Peyer's patch (tissue), 4 donors: ENCODE results near the gene TTC31. TPM values are rescaled to one million over a fixed set of nuclear protein-coding genes. Genes with fewer than 3 reads are reported as not detected.

Experiments used
- DNase-seq, 3 donors: peaks; one replicate each; pipeline ENCODE4 v3.0.0-alpha.2; 2017 to 2019
- H3K27ac ChIP-seq, 4 donors: fragments of 200-600 bp; sonication (generic); one replicate each; pipeline ENCODE4 v1.5.1; 2016 to 2019
- H3K27me3 ChIP-seq, 2 donors: fragments of 200-600 bp; sonication (generic); one replicate each; pipeline ENCODE4 v1.5.1; 2019
- H3K36me3 ChIP-seq, 3 donors: fragments of 200-600 bp; sonication (generic); one replicate each; pipeline ENCODE4 v1.5.1; 2016 to 2019
- H3K4me1 ChIP-seq, 4 donors: fragments of 200-600 bp; sonication (generic); one replicate each; pipeline ENCODE4 v1.5.1; 2016 to 2019
- H3K4me3 ChIP-seq, 4 donors: fragments of 200-600 bp; sonication (generic); 1 replicate in 3 of 4; 2 replicates in 1 of 4; pipeline ENCODE4 v1.5.1; 2016 to 2019; ENCODE audit warnings: mild to moderate bottlenecking in 1 of 4
- H3K9me3 ChIP-seq, 4 donors: fragments of 200-600 bp; sonication (generic); one replicate each; pipeline ENCODE4 v1.5.1; 2016 to 2019; ENCODE audit warnings: mild to moderate bottlenecking in 1 of 4
- POLR2A ChIP-seq, 2 donors: fragments of 450-650 bp; IDR thresholded peaks; one replicate each; pipeline ENCODE4 v1.5.1; 2017; ENCODE audit warnings: antibody characterized with exemption in 2 of 2, mild to moderate bottlenecking in 2 of 2, moderate library complexity in 2 of 2
- total RNA-seq, 4 donors: library from RNA; depleted of rRNA; stranded (reverse); fragments of >200 nt; gene quantifications; one replicate each; pipeline ENCODE4 v1.1.0, GENCODE V29; 2016
- TF ChIP-seq, protein P1 (sequence below), 6 experiments: fragments of 450-650 bp in 4 of 6; fragments of 200-600 bp in 2 of 6; sonication (generic) in 1 of 6; IDR thresholded peaks; one replicate each; pipeline ENCODE4 v1.5.1; 2017 to 2019; ENCODE audit warnings: antibody characterized with exemption in 6 of 6, mild to moderate bottlenecking in 3 of 6, moderate library complexity in 1 of 6

TTC31 gene
- total RNA-seq, 4 donors from 2014 or later = 42.9 to 79.5 (median 65.2) TPM

DNA sequence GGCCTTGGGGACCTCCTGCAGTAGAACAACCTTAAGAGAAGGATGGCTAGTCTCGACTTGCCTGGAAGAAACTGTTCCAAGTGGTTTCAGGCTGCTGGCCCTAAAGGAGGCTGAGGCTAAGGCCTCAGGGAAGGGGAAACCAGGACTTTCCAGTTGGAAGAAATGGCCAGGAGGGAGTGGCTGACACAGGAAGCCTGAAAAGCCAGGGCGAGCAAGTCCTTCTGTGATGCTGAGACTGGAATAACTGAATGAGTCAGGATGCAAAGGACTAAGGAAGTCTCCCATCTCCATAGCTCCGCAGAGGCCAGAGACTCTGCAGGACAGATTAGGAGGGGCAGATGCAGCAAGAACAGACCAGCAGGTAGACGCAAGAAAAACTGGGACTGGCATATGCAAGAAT, 54.3 kb downstream of the TTC31 start:
- Histone ChIP-seq H3K27ac (no peak overlapping the region), H3K9me3 (no peaks in the 10 kb centered on the region), H3K36me3 (peaks cover 0 to 11% (median 0%) of the 10 kb centered on the region in 3 donors), H3K4me3 (no peak overlapping the region), H3K27me3 (no peaks in the 10 kb centered on the region), H3K4me1 (peaks cover 0 to 5% (median 2%) of the 10 kb centered on the region in 4 donors)
- no peak for DNase-seq
- TF ChIP-seq, protein P1, sequence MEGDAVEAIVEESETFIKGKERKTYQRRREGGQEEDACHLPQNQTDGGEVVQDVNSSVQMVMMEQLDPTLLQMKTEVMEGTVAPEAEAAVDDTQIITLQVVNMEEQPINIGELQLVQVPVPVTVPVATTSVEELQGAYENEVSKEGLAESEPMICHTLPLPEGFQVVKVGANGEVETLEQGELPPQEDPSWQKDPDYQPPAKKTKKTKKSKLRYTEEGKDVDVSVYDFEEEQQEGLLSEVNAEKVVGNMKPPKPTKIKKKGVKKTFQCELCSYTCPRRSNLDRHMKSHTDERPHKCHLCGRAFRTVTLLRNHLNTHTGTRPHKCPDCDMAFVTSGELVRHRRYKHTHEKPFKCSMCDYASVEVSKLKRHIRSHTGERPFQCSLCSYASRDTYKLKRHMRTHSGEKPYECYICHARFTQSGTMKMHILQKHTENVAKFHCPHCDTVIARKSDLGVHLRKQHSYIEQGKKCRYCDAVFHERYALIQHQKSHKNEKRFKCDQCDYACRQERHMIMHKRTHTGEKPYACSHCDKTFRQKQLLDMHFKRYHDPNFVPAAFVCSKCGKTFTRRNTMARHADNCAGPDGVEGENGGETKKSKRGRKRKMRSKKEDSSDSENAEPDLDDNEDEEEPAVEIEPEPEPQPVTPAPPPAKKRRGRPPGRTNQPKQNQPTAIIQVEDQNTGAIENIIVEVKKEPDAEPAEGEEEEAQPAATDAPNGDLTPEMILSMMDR (IDR thresholded peaks at IDR 0.05) = no peak
- TF ChIP-seq POLR2A (IDR thresholded peaks at IDR 0.05) = no peak

DNA sequence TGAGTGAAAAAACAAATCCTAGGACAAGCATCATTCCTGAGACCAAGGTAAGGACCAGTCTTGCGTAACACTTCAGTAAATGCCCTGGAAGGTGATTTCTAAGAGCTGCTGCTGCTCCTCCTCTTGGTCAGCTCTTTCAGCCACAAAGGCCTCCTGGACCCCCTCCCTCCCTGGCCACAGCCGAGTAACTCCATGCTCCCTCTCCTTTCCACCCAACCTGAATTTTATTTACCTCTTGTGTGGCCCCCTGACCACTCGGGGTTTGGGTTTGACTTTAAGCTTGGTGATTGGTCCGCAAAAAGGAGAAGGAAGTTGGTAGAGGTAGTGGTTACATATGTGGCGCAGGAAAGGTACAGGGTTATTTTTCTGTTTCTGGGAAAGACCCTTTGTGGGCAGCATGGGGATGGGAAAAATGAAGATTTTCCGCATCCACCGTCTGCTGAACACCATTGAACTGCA, 56.0 kb downstream of the TTC31 start:
- H3K4me1 ChIP-seq = peaks cover 0 to 5% (median 2%) of the 10 kb centered on the region in 4 donors
- H3K27me3 ChIP-seq = no peaks in the 10 kb centered on the region
- TF ChIP-seq, protein P1 (IDR thresholded peaks at IDR 0.05) = no peak
- TF ChIP-seq POLR2A (IDR thresholded peaks at IDR 0.05) = no peak
- H3K36me3 ChIP-seq = no peaks in the 10 kb centered on the region
- peak in 1 of 3 donors; percentile 48 for DNase-seq
- peak overlapping the region in 2 of 4 donors; percentile 1 to 26 for H3K4me3 ChIP-seq
- H3K9me3 ChIP-seq = no peaks in the 10 kb centered on the region
- peak overlapping the region in 1 of 4 donors; percentile 65 for H3K27ac ChIP-seq

DNA sequence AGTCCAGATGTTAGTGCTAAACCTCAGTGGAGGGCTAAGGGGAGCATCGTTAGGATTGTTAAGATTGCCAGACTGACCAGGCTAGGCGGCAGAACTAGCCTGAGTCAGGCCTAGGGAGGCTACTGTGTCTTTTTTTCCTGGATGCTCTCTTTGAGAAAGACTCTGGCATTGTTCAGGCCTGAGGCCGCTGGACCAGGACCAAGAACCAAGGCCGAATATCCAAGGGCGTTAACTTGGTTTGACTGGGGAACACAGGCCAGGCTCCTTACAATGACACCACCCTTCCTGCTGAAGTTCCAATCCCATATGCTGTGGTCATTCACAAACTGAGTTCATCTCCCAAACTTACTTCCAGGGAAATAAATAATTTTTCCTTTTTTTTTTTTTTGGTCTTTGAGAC, 57.4 kb downstream of the TTC31 start:
- no peak overlapping the region for H3K4me3 ChIP-seq
- TF ChIP-seq POLR2A (IDR thresholded peaks at IDR 0.05) = no peak
- TF ChIP-seq, protein P1 (IDR thresholded peaks at IDR 0.05) = no peak
- H3K36me3 ChIP-seq = no peaks in the 10 kb centered on the region
- H3K4me1 ChIP-seq = peaks cover 0 to 5% (median 2%) of the 10 kb centered on the region in 4 donors
- no peak overlapping the region for H3K27ac ChIP-seq
- no peaks in the 10 kb centered on the region for H3K9me3 ChIP-seq
- no peak for DNase-seq
- no peaks in the 10 kb centered on the region for H3K27me3 ChIP-seq

DNA sequence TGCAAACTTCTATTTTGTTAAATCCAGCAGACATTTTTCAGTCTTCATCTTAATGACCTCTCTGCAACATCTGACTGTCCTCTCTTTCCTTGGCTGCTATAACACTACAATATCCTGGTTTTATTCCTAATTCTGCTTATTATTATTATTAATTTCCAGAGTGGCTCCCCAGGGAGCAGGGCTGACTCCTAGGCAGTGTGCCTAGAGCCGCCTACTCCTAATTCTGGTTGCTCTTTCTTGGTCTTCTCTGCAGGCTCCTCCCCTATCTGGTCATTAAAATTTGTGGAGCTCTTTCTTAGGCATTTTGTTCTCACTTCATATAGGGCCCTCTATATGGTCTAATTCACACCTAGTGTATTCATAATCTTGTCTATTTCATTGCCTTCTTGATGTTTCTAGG, 60.1 kb downstream of the TTC31 start:
- H3K36me3 ChIP-seq = no peaks in the 10 kb centered on the region
- H3K9me3 ChIP-seq = no peaks in the 10 kb centered on the region
- no peak overlapping the region for H3K4me3 ChIP-seq
- DNase-seq = no peak
- no peak overlapping the region for H3K27ac ChIP-seq
- TF ChIP-seq, protein P1 (IDR thresholded peaks at IDR 0.05) = no peak
- no peak for TF ChIP-seq POLR2A (IDR thresholded peaks at IDR 0.05)
- no peaks in the 10 kb centered on the region for H3K27me3 ChIP-seq
- peaks cover 0 to 5% (median 2%) of the 10 kb centered on the region in 4 donors for H3K4me1 ChIP-seq

Other genes with a start within 250 kb of the TTC31 start
- gene SLC4A5, start 139.7 kb upstream of the TTC31 start, total RNA-seq = 10 to 100 TPM in 1 of 4 donors, 1 to 10 TPM in 3; 1.8 to 14.9 (median 4.9) TPM
- 100 to 1,000 TPM in 3 of 4 donors, 10 to 100 TPM in 1; 85.3 to 191 (median 121) TPM for gene DCTN1, start 102.8 kb upstream of the TTC31 start, total RNA-seq
- gene C2orf81, start 61.5 kb upstream of the TTC31 start, total RNA-seq = 1 to 10 TPM in 3 of 4 donors, under 1 TPM in 1; 0.94 to 3.3 (median 1.7) TPM
- gene WDR54, start 61.4 kb upstream of the TTC31 start, total RNA-seq = 1 to 10 TPM in 3 of 4 donors, not detected in 1; 1.2 to 2.5 (median 2.3) TPM
- gene RTKN, start 41.1 kb upstream of the TTC31 start, total RNA-seq = 10 to 100 TPM; 46.2 to 99.9 (median 75.7) TPM
- 10 to 100 TPM in 3 of 4 donors, 1 to 10 TPM in 1; 5.4 to 83.3 (median 41.8) TPM for gene INO80B, start 28.0 kb upstream of the TTC31 start, total RNA-seq
- 10 to 100 TPM; 46.2 to 81.3 (median 59.9) TPM for gene WBP1, start 24.6 kb upstream of the TTC31 start, total RNA-seq
- 100 to 1,000 TPM in 1 of 4 donors, 10 to 100 TPM in 3; 55.3 to 122 (median 85.9) TPM for gene MOGS, start 17.7 kb upstream of the TTC31 start, total RNA-seq
- gene MRPL53, start 10.4 kb upstream of the TTC31 start, total RNA-seq = 10 to 100 TPM; 17.8 to 23.8 (median 20.0) TPM
- 100 to 1,000 TPM in 1 of 4 donors, 10 to 100 TPM in 3; 60.6 to 132 (median 94.7) TPM for gene CCDC142, start 83 bp upstream of the TTC31 start, total RNA-seq
- gene LBX2, start 16.5 kb downstream of the TTC31 start, total RNA-seq = 1 to 10 TPM in 3 of 4 donors, not detected in 1; 2.8 to 6.9 (median 6.8) TPM
- 10 to 100 TPM; 14.0 to 18.9 (median 16.2) TPM for gene PCGF1, start 24.6 kb downstream of the TTC31 start, total RNA-seq
- 1 to 10 TPM in 2 of 4 donors, under 1 TPM in 1, not detected in 1; 0.53 to 1.7 (median 1.7) TPM for gene TLX2, start 31.4 kb downstream of the TTC31 start, total RNA-seq
- 100 to 1,000 TPM in 1 of 4 donors, 10 to 100 TPM in 3; 14.0 to 116 (median 75.3) TPM for gene DQX1, start 43.1 kb downstream of the TTC31 start, total RNA-seq
- 100 to 1,000 TPM; 183 to 233 (median 213) TPM for gene AUP1, start 46.6 kb downstream of the TTC31 start, total RNA-seq
- 10 to 100 TPM; 20.6 to 25.5 (median 24.2) TPM for gene HTRA2, start 46.9 kb downstream of the TTC31 start, total RNA-seq
- 1 to 10 TPM in 3 of 4 donors, under 1 TPM in 1; 0.88 to 8.0 (median 4.8) TPM for gene LOXL3, start 70.9 kb downstream of the TTC31 start, total RNA-seq
- 10 to 100 TPM; 14.5 to 38.0 (median 26.3) TPM for gene DOK1, start 71.6 kb downstream of the TTC31 start, total RNA-seq
- gene M1AP, start 165.2 kb downstream of the TTC31 start, total RNA-seq = not detected
- gene SEMA4F, start 171.2 kb downstream of the TTC31 start, total RNA-seq = 1 to 10 TPM; 1.6 to 6.5 (median 3.3) TPM